ENCODE results near the gene TGM2.

DNA sequence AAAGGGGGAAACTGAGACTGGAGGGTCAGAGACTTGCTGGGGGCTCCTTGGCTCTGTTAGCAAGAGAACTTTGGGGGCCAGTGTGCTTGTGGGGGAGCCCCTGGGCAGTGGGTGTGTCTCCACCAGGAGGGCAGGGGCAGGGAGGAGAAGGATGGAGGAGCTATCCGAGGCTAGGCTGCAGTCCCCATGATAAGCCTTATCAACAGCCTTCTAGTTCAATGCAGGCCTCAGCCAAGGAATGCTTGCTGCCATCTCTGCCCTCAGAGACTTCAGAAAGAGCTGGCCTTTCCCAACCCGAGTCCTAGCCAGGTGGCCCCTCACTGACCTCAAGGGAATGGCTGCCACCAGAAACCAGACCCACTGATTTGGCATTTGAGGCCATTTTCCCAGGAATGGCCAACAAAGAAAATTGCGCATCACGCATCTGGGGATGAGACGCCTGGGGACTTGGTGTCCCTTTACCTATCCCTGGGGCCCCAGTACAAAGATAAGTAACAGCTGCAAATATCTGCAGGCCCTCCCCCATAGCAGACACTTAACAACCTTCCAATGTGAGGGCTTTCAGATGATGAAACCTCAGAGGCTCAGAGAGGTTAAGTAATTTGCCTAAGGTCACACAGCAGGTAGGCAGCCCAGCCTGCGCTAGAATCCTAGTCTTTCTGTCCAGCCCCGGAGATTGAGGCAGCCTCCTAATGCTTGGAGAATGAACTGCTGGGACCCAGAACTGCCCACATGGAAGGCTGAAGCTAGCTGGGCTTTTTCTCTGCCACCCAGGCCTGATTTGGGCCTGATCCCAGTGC is 4.9 kb downstream of the TGM2 start:
- TF ChIP-seq, protein P1, sequence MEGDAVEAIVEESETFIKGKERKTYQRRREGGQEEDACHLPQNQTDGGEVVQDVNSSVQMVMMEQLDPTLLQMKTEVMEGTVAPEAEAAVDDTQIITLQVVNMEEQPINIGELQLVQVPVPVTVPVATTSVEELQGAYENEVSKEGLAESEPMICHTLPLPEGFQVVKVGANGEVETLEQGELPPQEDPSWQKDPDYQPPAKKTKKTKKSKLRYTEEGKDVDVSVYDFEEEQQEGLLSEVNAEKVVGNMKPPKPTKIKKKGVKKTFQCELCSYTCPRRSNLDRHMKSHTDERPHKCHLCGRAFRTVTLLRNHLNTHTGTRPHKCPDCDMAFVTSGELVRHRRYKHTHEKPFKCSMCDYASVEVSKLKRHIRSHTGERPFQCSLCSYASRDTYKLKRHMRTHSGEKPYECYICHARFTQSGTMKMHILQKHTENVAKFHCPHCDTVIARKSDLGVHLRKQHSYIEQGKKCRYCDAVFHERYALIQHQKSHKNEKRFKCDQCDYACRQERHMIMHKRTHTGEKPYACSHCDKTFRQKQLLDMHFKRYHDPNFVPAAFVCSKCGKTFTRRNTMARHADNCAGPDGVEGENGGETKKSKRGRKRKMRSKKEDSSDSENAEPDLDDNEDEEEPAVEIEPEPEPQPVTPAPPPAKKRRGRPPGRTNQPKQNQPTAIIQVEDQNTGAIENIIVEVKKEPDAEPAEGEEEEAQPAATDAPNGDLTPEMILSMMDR (IDR thresholded peaks at IDR 0.05): no peak
- TF ChIP-seq POLR2A (IDR thresholded peaks at IDR 0.05): no peak
